GM19351 (cell line): ENCODE results near the gene ELOVL5.

Experiments
- ATAC-seq: cut with Tn5 transposase; IDR thresholded peaks from one replicate; pipeline ENCODE4 v1.9.1; 2021; ENCODE audit warnings: mild to moderate bottlenecking, moderate library complexity; ENCODE audit not compliant: unreplicated experiment

ELOVL5 gene

DNA sequence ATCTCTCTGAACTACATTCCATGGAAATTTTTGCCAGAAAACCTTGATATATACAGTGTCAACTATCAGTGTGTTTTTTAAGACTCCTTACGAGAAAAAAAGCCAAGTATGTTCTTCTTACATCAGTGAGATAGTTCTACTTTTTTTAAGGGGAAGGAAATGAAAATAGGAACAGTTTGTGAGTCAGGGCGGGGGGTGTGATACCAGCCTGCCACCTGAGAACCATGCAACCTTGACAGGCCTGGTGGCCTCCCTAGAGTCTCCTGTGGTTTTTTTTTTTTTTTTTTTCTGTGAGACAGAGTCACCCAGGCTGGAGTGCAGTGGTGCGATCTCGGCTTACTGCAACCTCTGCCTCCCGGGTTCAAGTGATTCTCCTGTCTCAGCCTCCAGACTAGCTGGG is 103.8 kb downstream of the ELOVL5 start:
- ATAC-seq, result peak; percentile 82

DNA sequence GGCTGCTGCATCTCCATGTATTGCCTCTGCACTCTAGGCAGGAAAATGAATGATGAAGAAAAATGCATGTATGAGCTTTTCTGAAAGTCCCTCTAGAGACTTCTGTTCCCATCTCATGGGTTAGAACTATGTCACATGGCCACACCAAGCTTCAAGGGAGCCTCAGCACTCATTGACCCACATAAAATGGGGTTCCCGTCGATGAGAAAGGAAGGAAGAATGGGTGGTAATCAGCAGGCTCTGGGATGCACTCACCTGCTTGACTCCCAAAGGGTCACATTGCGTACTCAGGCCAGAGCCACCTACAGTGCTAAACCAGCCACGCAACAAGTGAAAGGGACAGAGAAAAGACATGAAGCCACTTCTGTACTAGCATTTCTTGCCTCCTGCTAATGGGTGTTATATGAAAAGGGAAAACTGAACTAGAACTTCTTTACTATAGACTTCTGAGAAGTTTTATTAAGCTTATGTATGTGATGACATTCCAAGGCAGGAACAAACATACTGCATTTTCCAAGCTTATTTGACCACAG is 104.3 kb downstream of the ELOVL5 start:
- ATAC-seq, result no peak

GRCh38 chr6:53241938-53242337 is 106.8 kb downstream of the ELOVL5 start:
- no peak for ATAC-seq

GRCh38 chr6:53240761-53241160 is 108.0 kb downstream of the ELOVL5 start:
- ATAC-seq, result no peak

- no peak for ATAC-seq
Observed at GRCh38 chr6:53240139-53240538, 108.6 kb downstream of the ELOVL5 start.

DNA sequence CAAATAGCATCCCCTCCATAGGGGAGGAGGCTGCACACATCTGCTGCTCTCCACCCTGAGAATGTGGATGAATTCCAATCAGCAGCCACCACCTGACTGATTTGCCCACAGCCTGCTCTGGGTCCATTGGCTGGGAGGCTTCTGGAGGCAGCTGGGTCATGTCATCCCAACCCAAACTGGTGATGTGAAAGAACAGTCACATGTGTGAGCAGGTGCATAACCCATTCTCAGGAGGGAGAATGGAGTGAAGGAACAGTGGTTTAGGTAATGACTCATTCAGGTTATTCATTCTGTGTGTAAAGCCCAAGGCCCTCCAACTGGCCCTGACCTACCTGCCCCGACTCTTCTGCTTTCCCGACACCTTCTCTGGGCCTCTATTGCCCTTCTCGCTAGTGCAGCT is 109.2 kb downstream of the ELOVL5 start:
- ATAC-seq, result peak; percentile 47

DNA sequence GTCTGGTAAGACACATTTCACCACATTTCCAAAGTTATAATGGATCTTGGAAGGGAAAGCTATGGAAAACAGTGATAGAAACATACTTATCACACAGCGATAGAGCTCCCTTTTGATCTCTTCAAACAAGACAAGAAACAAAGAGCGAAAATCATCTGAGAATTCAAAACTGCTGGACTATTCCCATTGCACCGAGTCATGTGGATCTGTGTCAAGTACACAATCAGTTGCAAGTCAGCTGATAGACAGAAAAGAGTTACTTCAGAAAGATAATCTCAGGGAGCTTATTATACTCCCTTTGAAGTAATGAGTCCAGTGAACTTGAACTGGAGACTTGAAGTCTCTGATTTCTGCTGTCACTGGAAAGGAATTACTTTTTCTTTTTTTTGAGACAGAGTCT is 110.4 kb downstream of the ELOVL5 start:
- no peak for ATAC-seq

GRCh38 chr6:53236241-53236640 is 112.5 kb downstream of the ELOVL5 start:
- ATAC-seq, result peak; percentile 41

GRCh38 chr6:53235508-53235907 is 113.2 kb downstream of the ELOVL5 start:
- no peak for ATAC-seq

DNA sequence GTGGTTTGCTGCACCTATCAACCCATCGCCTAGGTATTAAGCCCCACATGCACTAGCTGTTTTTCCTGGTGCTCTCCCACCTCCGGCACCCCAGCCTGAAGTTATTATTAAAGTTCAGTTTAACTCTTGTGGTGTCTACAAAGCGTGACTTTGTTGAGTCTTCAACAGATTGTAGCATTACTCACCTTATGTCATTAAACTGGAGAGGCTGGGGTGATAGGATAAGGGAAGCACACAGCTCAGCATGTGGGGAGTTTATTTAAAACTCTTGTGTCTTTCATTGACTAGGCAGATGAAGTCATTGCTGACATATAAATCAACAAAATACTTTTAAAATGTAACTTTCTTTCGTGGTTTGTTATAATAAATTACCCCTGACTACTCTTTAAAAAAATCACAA is 115.4 kb downstream of the ELOVL5 start:
- ATAC-seq, result no peak

- ATAC-seq, result no peak
Observed at GRCh38 chr6:53230775-53231467, 117.8 kb downstream of the ELOVL5 start.

GRCh38 chr6:53227847-53228246 is 120.9 kb downstream of the ELOVL5 start:
- ATAC-seq, result no peak

- ATAC-seq, result no peak
Observed at GRCh38 chr6:53220605-53221004, 128.1 kb downstream of the ELOVL5 start.
